GM19099 (cell line): ENCODE results near the gene PAF1.

Experiments used
- POLR2A ChIP-seq: IDR thresholded peaks from 3 replicates; pipeline ENCODE4 v1.6.1; 2011; ENCODE audit warnings: low read depth; ENCODE audit not compliant: insufficient read length; ENCODE audit errors: extremely low read depth

PAF1 gene

DNA sequence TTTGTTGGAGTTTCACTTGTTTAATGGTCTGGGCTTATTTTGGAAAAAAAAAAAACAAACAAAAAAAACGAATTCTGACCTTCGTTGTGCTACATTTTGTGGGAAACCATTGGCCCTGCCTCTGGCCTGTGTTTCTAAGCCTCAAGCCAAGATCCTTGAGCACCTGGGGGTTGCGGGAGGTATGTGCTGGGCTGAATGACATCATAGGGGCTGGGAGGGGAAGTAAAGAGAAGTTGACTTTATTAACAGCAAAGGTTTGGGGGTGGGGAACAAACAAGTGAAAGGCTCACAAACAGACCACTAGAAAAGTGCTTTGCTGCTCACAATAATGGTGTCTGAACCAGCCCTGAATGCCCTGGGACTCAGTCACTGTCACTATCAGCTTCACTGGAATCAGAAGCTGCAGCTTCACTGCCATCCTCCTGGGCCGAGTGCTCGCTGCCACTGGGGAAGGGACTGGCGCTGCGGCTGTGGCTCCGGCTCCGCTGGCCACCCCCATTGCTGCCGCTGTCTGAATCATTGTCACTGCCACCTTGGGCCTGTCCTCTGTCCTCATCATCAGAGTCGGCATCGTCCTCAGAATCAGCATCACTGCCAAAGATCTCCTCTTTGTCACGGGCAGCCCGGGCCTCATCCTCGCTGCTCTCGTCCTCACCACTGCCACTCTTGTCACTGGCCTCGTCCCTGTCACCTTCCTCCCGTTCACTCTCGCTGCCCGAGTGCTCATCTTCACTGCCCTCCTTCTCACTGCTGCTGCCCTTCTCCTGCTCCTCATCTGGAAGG is 5.1 kb downstream of the PAF1 start:
- TF ChIP-seq POLR2A = peak; percentile 7

GRCh38 chr19:39384839-39385568 is 5.9 kb downstream of the PAF1 start:
- TF ChIP-seq POLR2A = no peak

DNA sequence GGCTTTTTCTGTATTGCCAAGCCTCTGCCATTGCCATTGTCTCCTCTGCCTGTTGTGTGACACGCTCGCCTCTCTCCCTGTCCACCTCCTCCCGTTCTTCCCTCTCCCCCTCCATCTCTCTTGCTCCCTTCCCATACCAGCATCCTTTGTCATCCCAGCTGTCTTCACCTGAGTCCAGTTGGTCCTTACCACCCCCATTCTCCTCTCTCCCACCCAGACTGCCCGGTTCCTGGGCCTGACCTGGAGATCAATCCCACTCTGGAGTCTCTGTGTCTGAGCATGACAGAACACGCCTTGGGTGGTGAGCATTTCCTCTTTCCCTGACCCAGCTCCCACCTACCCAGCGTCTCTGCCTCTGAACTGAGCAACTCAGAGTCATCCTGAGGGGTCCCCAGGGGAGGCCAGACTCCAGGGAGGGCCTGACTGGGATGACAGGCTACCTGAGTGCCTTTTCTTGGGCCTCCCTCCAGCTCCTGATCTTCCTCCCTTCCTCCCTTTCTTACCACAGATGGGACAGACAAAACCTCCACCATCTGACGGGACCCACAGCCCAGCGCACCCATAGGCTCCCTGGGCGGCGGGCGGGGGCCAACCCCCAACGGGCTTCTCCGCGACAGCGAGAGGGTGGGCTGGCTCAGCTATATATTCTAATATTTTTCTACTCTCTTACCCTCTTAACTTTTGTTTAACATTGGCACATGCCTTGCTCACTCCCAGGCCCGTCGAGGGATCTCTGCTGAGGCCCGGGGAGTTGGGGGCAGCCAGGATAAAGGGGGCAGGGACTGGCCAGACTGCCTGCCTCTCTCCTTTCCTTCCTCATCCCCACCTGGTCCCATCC is 7.7 kb downstream of the PAF1 start:
- TF ChIP-seq POLR2A = no peak

DNA sequence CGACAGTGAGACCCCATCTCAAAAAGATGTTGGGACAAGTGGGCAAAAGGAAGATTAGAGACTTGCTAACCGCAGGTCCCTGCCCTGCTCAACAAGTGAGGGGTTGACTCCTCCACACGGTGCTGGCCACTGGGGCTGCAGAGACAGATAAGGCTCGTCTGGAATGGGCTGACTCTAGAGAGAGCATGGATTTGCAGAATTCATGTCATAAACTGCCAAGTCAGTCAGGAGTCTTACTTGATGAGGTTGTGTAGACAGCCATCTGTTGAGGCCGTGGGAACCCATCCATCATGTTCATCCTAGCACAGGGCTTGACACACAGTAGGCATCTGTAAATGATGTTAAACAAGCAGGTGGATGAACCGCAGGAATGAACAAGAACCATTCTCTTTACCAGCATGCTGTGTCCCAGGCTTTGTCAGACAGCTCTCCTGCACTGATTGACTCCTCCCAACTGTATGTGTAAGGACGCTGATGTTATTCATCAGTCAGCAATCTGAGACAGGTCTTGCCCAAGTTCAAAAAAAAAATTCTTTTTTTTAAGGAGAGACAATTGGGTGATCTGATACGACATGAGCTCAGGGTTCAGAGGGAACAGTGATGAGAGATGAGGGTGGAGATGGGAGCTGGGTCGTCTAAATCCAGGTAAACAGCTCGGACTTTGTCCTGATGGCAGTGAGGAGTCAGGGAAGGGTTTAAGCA is 8.8 kb downstream of the PAF1 start:
- TF ChIP-seq POLR2A = no peak

DNA sequence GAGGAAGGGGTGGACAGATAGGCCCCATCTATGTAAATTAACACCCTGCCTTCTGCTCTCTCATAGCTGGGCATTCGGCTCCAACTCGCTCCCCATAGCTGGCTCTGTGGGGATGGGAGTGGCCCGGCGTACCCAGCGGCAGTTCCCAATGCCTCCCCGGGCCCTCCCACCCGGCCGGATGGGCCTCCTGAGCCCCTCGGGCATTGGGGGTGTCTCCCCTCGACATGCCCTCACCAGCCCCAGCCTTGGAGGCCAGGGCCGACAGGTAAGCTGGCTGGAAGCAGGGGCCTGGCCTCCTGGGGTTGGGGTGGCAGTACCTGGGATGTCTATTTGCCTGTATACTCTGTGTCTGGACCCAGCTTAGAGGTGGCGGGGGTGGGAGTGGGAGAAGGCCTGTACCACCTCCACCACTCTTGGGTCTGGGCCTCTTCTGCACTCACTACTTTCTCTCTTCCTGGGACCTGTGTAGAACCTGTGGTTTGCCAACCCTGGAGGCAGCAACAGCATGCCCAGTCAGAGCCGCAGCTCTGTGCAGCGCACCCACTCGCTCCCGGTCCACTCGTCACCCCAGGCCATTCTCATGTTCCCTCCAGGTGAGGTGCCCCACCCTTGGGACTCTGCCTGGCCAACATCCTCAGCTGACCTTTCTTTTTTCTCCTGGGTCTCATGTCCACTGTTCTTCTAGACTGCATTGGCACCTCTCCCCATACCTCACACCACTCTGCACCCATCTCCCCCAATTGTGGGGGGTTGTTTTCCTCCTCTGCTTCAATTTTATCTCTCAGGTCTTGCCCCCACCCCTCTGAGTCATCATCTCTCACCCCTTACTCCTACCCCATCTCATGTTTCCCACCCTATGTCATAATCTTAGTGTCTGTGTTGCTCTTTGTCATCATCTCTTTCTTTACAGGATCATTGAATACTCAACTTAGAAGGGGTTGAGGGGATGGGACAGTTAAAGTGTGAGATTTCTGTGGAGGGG is 10.1 kb downstream of the PAF1 start:
- no peak for TF ChIP-seq POLR2A

- no peak for TF ChIP-seq POLR2A
Measured at GRCh38 chr19:39379865-39380396, 11.0 kb downstream of the PAF1 start.

DNA sequence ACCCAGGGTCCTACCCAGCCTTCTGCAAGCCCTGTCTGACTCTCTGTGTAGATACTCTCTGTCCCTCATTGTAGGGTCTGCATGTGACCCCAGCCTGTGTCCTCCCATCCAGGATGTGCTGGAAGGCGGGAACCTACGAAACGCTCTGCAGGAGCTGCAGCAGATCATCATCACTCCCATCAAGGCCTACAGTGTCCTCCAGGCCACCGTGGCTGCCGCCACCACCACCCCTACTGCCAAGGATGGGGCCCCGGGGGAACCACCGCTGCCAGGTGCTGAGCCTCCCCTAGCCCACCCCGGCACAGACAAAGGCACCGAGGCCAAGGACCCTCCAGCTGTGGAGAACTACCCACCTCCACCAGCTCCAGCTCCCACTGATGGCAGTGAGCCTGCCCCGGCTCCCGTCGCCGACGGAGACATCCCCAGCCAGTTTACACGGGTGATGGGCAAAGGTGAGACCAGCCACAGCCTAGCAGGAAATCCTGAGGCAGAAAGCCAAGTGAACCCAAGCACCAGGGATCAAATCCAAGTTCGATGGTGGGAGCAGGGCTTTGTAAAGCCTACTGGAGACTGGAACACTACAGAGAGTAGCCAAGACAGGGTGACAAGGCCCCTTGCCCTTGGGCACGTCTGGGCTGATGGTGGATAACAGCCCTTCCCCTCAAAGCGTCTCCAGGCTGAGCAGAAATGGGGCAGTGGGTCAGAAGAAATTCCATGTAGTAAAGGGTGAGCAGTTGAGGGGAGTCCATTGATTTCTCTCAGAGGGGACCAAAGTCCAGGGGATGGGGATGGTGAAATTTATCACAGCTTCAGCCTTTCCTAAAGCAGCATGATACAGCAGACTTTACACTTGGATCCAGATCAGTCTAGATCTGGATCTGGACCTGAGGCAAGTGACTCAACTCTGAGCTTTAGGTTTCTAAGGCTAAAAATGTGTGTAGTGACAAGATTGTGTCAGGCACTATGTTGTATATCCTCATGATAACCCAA is 13.2 kb downstream of the PAF1 start:
- TF ChIP-seq POLR2A = no peak

GRCh38 chr19:39375929-39376328 is 15.0 kb downstream of the PAF1 start:
- TF ChIP-seq POLR2A = no peak

GRCh38 chr19:39372941-39373340 is 18.0 kb downstream of the PAF1 start:
- no peak for TF ChIP-seq POLR2A

GRCh38 chr19:39372047-39372802 is 18.7 kb downstream of the PAF1 start:
- no peak for TF ChIP-seq POLR2A

DNA sequence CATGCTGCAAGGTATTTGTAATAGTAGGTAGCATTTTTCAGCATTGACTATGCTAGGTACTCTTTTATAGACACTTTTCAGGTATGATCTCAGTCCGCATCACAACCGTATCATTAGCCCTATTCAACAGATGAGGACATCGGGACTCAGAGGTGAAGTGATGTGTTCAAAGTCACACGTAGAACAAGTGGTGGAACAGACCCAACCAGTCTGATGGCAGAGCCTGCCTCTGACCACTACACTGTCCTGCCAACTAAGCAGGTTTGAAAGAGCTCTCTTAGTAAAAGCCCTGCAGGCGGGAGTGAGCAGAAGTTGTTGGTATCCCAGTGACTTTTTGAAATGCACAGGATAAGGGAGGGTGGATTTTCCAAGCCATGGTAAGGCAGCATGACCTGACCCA is 20.2 kb downstream of the PAF1 start:
- no peak for TF ChIP-seq POLR2A

- TF ChIP-seq POLR2A = no peak
Measured at GRCh38 chr19:39369200-39369599, 21.7 kb downstream of the PAF1 start.
